LNCaP clone FGC (cell line): ENCODE measurements around the gene EMID1.

ENCODE experiments used
- DNase-seq: peaks from one replicate; pipeline ENCODE4 v3.0.0-alpha.2; 2011; ENCODE audit warnings: low read depth
- H3K4me3 ChIP-seq: 2 replicates; pipeline ENCODE4 v1.5.1; 2011; ENCODE audit warnings: mild to moderate bottlenecking, low read depth, low read length, control low read depth
- TF ChIP-seq, protein P1 (sequence below): IDR thresholded peaks from 2 replicates; pipeline ENCODE4 v1.5.1; 2012; ENCODE audit warnings: mild to moderate bottlenecking; ENCODE audit not compliant: control insufficient read depth, insufficient read depth; ENCODE audit errors: extremely low read depth

The EMID1 gene

GRCh38 chr22:29299136-29299900 lies 93.6 kb downstream of the EMID1 start:
- TF ChIP-seq, protein P1, sequence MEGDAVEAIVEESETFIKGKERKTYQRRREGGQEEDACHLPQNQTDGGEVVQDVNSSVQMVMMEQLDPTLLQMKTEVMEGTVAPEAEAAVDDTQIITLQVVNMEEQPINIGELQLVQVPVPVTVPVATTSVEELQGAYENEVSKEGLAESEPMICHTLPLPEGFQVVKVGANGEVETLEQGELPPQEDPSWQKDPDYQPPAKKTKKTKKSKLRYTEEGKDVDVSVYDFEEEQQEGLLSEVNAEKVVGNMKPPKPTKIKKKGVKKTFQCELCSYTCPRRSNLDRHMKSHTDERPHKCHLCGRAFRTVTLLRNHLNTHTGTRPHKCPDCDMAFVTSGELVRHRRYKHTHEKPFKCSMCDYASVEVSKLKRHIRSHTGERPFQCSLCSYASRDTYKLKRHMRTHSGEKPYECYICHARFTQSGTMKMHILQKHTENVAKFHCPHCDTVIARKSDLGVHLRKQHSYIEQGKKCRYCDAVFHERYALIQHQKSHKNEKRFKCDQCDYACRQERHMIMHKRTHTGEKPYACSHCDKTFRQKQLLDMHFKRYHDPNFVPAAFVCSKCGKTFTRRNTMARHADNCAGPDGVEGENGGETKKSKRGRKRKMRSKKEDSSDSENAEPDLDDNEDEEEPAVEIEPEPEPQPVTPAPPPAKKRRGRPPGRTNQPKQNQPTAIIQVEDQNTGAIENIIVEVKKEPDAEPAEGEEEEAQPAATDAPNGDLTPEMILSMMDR, result no peak
- H3K4me3 ChIP-seq, result no peak overlapping the region
- DNase-seq, result no peak

GRCh38 chr22:29300467-29300806 lies 94.7 kb downstream of the EMID1 start:
- no peak overlapping the region for H3K4me3 ChIP-seq
- TF ChIP-seq, protein P1, result no peak
- no peak for DNase-seq

DNA sequence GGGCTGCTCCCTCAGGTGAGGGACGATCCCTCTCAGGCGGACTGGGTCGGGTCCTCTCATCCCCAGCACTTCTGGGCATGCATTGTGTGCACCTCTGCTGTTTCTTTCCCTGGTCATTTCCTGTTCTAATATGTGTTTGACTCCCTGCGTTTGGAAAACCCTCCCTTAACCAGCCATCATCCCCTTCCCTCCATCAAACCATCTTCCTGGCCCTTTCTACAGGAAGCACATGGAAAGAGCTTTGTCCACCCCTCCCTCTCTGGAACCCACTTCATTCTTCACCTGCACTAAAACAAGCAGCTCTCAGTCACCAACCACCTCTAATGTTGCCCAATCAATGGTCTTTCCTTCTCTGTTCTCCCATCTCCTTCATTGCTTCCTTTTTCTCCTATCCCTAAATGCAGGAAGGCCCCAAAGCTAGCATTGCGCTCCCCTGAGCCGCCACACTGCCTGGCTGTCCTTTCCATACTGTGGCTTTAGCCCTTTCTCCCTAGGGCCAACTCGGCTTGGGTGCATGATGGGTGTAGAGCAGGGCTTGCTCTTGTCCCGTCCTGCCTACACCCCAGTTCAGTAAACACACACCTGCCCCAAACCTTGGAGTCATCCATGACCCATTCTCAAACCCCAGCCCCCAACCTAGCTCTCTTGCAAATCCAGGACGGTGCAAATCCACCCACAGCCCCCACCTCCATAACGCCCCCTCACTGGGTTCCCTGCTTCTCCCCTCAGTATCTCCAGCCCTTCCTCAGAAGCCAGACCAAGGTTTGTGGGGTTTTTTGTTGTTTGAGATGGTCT lies 95.3 kb downstream of the EMID1 start:
- TF ChIP-seq, protein P1, result no peak
- DNase-seq, result no peak
- H3K4me3 ChIP-seq, result no peak overlapping the region

DNA sequence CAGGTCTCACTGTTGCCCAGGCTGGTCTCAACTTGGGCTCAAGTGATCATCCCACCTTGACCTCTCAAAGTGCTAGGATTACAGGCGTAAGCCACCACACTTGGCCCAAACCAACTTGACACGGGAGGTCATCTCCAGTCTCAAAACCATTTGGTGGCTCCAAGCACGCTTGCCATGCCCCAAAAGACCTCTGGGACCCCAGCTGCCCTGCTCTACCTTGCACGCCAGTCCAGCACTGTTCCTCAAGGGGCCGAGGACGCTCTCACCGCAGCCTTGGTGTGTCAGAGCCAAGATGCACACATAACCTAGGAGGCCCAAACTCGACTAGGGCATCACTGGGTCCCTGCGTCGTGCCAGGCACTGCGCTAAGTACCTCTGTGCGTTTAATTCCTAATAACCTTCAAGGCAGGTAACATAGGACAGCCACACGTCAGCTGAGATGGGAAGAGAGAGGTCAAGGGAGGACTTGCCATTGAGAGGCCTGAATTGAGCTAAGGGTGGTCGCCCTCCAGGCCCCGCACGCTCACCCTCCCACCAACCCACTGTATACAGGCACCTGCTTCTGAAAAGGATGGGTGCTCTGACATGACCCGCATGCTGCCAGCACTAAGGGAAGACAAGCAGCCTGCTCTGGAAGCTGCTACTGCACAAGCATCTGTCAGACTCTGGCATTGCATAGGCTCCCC lies 96.2 kb downstream of the EMID1 start:
- no peak overlapping the region for H3K4me3 ChIP-seq
- TF ChIP-seq, protein P1, result no peak
- no peak for DNase-seq

GRCh38 chr22:29302402-29302680 lies 96.6 kb downstream of the EMID1 start:
- no peak overlapping the region for H3K4me3 ChIP-seq
- DNase-seq, result no peak
- TF ChIP-seq, protein P1, result no peak

- TF ChIP-seq, protein P1, result peak; percentile 21; the same call in 1 of the 2 replicates
- H3K4me3 ChIP-seq, result no peak overlapping the region
- DNase-seq, result peak; percentile 52
These were observed 97.2 kb downstream of the EMID1 start for GRCh38 chr22:29302681-29303465.
